NCI-H526 (cell line): ENCODE results near the gene ANGPTL8.

ENCODE experiments used
- DNase-seq, 2 experiments: peaks; one replicate each; lab custom pipeline; 2025; lab: John Stamatoyannopoulos, UW

ANGPTL8 gene

GRCh38 chr19:11236324-11237301 is 2.8 kb upstream of the ANGPTL8 start:
- peak; percentile 9 to 37 for DNase-seq

- peak in 1 of 2 experiments; percentile 37 for DNase-seq
Measured at GRCh38 chr19:11237321-11237720, 2.1 kb upstream of the ANGPTL8 start.

DNA sequence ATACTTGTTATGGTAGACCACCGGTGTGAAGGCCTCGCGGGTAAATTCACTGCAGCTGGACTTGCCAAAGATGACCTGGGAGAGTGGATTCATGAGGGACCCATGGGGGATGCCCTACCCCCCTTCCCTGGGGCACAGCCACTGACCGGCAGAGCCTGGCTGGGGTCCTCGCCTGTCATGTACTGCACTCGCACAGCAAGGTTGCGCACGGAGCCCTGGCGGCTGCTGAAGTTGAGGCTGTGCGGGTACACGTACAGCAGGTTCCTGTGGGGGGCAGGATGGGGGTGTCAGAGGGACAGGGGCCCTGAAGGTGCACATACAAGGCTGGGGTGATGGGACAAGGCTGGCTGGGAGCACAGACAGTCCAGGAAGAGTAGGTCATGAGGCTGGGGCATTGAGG is 1.4 kb upstream of the ANGPTL8 start:
- no peak for DNase-seq

DNA sequence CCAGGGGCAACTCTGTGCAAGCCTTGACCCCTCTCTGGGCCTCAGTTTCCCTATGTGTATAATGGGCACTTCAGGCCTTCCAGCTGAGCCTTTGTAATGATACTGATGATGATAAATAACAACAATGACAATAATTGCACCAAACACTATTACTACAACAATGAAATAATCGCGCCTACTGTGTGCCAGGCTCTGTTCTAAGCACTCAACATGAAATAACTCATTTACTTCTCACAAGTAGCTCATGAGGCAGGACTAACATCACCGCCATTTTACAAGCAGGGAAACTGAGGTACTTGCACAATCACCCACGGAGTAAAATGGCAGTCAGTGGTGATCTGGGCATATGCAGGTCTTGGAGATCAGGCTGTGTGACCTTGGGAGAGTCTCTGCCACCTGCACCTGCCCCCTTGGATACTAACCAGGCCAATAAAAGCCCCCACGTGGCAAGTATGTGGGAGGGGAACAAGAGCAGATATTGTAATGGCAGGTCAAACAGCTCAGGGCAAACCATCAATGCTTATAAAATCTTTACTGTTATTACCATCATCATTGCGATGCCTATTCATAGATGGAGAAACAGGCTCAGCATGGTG is 540 bp upstream of the ANGPTL8 start:
- no peak for DNase-seq

- DNase-seq, result no peak
Measured at GRCh38 chr19:11240008-11240444, 607 bp downstream of the ANGPTL8 start.

- no peak for DNase-seq
Measured at GRCh38 chr19:11242025-11242424, 2.6 kb downstream of the ANGPTL8 start.

DNA sequence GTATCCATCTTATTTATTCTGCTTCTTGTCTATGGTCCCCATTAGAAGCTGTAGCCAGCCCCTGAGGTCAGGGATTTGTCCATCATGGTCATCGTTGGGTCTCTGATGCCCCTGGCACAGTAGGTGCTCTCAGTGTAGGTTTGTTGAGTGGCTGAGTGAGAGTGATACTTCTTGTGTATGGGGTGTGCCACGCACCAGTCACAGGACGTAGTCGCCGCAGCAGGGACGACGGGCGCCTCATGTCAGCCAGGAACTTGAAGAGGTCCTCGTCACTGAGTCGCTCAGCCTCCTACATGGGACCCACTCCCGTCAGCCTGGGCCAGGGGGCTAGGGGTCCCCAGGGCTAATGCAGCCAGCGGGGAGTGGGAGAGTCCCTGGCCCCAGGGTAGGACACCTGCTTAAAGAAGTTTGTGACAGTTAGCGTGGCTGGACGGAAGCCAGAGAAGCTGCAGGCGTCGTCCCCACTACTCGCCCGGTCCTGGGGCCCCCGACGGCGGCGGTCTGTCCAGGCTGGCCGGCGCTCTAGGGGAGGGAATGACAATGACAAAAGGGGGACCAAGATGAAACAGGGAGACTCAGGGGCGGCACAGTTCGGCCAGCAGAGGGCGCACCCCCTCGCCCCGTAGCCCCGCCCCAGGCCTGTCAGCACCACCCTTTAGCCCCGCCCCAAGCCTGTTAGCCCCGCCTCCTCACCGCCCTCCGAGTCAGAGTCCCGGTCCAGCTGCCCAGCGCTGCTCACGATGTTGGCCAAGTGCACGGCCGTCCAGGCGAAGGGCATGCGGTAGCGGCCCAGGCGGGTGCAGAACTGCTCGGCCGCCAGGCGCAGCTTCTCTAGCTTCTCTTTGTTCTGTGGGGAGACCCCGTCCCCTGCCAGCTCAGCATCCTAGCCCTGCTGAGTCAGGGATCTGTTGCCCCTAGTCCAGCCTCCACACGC is 3.7 kb downstream of the ANGPTL8 start:
- DNase-seq, result peak in 1 of 2 experiments; percentile 81

DNA sequence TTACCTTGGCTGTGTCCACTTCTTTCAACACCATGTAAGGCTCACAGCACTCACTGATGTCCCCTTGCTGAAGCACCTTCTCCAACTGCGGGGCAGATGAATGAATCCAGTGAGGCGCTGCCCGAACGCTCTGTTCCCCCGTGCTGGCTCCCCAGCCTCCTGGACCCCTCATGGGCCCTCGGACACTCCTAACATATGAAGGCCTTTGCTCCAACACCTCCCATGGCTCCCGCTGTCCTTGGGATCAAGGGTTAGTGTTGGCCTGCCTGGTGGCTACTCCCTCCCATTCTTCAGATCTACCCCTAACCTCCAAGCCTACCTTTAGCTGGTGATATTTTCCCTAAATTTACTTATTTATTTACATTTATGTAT is 4.4 kb downstream of the ANGPTL8 start:
- DNase-seq, result no peak

GRCh38 chr19:11244846-11245589 is 5.6 kb downstream of the ANGPTL8 start:
- no peak for DNase-seq

DNA sequence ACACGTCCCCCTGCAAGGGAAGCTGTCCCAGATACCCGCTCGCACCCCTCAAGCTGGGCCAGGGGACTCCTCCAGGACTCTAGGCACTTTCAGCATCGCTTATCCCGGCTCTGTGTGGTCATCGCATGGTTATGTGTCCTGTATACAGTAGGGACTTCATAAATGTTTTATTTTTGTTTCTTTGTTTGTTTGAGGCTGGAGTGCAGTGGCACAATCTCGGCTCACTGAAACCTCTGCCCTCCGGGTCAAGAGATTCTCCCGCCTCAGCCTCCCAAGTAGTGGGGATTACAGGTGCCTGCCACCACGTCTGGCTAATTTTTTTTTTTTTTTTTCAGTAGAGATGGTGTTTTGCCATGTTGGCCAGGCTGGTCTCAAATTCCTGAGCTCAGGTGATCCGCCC is 7.5 kb downstream of the ANGPTL8 start:
- DNase-seq, result no peak

DNA sequence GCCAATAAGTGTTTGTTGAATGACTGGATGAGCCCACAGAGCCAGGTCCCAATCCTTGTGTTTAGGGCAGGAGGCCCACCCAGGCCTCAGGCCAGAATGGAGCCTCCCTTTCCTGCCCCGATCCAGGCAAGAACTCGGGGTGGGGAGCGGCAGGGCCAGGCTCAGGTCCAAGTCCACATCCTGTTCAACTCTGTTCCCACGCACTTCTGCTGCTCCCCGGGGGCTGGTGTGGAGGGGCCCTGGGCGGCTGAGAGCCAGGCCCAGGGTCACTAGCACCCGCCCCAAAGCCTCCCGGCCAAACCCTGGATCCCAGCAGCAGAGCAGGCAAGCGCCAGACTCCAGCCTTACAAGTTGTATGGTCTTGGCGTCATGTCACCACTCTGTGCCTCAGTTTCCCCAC is 8.0 kb downstream of the ANGPTL8 start:
- DNase-seq, result no peak

GRCh38 chr19:11247934-11248333 is 8.5 kb downstream of the ANGPTL8 start:
- no peak for DNase-seq

DNA sequence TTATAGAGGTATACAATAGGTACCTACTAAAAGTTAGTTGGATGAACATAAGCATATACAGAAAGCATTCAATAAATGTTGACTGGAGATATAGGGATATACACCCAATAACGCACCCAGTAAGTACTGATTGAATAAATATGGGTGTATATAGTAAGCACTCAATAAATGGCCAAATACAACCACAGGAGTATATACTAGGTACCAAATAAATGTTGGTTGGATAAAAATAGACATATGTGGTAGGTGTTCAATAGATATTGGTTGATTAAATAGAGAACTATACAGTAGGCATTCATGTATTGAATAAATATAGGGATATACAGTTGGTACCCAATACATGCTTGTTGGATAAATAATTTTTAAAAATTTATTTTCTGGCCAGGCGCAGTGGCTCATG is 9.4 kb downstream of the ANGPTL8 start:
- no peak for DNase-seq

- DNase-seq, result no peak
Measured at GRCh38 chr19:11251217-11251616, 11.8 kb downstream of the ANGPTL8 start.

GRCh38 chr19:11251650-11252314 is 12.4 kb downstream of the ANGPTL8 start:
- no peak for DNase-seq

- DNase-seq, result no peak
Measured at GRCh38 chr19:11252665-11253355, 13.4 kb downstream of the ANGPTL8 start.

- DNase-seq, result no peak
Measured at GRCh38 chr19:11254666-11255065, 15.2 kb downstream of the ANGPTL8 start.

- no peak for DNase-seq
Measured at GRCh38 chr19:11256189-11256588, 16.8 kb downstream of the ANGPTL8 start.

GRCh38 chr19:11257846-11258380 is 18.5 kb downstream of the ANGPTL8 start:
- DNase-seq, result no peak

DNA sequence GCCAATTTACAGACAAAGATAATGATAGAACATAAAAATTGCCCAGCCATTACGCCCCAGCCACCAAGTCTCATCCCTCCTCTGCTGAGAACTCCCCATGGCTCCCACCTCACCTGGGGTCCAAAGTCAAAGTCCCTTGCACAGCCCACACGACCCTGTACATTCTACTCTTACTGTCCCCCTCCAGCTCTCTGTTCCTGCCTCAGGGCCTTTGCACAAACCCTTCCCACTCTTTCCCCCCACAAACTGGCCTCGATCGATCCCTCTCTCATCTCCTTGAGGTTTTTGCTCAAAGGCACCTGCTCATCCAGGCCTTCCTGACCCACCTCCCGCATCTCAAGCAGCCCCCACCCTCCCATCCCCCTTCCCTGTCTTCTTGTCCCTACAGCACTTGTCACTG is 21.6 kb downstream of the ANGPTL8 start:
- DNase-seq, result no peak
